Measurements from ENCODE around the gene HHIP.

- TF ChIP-seq CTCF (IDR thresholded peaks at IDR 0.05) = no peak
- TF ChIP-seq POLR2A (IDR thresholded peaks at IDR 0.05) = no peak
Observed at GRCh38 chr4:144732584-144733428, 86.8 kb downstream of the HHIP start.

Measured in prostate gland (tissue), 2 donors.